Measurements from ENCODE around the gene MIB2.
"Not testable (repeated sequence)": the region's sequence is repeated elsewhere in the genome, so short reads cannot be mapped to it uniquely, and the experiment has no call there.

The MIB2 gene

DNA sequence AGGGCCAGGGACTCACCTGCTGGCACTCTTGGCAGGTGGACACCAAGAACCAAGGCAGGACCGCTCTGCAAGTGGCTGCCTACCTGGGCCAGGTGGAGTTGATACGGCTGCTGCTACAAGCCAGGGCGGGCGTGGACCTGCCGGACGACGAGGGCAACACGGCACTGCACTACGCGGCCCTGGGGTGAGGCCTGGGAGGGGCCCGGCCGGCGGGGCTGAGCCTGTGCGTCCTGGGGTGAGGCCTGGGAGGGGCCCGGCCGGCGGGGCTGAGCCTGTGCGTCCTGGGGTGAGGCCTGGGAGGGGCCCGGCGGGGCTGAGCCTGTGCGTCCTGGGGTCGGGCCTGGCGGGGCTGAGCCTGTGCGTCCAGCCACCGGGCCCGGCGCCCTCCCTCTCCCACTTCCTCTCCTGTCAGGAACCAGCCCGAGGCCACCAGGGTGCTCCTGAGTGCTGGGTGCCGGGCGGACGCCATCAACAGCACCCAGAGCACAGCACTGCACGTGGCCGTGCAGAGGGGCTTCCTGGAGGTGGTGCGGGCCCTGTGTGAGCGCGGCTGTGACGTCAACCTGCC, 12.0 kb downstream of the MIB2 start:
- no peak for DNase-seq (ENCODE audit: low spot score)

DNA sequence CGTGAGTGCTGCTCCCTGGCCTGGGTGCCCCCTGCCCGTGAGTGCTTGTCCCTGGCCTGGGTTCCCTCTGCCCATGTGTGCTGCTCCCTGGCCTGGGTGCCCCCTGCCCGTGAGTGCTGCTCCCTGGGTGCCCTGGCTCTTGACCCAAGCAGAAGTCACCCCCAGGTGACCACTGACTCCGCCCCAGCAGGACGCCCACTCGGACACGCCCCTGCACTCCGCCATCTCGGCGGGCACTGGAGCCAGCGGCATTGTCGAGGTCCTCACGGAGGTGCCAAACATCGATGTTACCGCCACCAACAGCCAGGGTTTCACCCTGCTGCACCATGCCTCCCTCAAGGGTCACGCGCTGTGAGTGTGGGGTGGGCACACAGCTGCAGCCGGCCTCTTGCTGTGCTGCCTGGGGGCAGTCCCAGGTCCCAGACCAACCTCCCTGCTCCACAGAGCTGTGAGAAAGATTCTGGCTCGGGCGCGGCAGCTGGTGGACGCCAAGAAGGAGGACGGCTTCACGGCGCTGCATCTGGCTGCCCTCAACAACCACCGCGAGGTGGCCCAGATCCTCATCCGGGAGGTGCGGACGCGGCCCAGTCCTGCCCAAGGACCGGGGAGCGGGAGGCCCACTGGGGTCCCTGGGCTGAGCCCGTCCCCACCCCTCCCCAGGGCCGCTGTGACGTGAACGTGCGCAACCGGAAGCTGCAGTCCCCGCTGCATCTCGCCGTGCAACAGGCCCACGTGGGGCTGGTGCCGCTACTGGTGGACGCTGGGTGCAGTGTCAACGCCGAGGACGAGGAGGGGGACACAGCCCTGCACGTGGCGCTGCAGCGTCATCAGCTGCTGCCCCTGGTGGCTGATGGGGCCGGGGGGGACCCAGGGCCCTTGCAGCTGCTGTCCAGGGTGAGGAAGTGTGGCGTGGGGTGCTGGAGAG, 12.8 kb downstream of the MIB2 start:
- no peak for DNase-seq (ENCODE audit: low spot score)

DNA sequence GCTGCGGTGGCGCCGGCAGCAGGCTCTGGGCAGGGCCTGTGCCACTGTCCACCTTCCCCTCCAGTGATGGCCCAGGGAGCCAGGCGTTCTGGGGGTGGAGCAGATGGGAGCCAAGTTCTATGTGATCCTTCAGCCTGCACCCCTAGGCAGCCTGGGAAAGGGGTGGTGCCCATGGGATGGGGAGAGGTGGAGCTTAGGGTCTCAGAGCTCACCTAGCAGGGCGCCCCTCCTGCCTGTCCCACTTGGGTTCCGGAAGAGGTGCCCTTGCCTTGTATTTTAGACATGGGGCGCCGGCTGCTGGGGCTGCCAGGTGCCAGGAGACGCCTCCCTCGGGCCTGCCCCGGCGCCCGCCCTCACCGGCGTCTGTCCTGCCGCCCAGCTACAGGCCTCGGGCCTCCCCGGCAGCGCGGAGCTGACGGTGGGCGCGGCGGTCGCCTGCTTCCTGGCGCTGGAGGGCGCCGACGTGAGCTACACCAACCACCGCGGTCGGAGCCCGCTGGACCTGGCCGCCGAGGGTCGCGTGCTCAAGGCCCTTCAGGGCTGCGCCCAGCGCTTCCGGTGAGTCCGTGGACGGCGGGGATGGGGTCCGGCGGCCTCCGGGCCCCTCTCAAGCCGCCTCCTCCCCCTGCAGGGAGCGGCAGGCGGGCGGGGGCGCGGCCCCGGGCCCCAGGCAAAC, 13.6 kb downstream of the MIB2 start:
- DNase-seq (ENCODE audit: low spot score), result no peak

DNA sequence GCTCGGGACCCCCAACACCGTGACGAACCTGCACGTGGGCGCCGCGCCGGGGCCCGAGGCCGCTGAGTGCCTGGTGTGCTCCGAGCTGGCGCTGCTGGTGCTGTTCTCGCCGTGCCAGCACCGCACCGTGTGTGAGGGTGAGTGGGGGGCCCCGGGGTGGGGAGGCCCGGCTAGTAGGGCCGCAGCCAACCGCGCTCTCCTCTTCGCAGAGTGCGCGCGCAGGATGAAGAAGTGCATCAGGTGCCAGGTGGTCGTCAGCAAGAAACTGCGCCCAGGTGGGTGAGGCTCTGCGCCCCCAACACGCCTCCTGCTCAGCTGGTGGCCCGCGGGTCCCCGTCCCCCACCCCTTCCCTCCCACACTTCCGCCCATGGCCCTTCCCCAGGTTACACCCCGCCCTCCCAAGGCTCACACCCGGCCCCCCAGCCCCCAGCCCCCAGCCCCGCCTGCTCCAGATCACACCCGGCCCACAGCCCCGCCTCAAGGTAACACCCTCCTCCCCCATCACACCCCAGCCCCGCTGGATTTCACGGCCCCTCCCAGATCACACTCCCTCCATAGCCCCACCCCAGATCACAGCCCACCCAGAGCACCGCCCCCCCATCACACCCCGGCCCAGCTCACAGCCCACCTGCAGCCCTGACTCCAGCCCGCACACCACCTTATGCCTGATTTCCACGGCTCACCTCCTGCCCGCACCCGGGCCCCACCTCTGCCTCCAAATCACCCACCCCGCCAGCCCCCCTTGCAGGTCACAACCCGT, 14.3 kb downstream of the MIB2 start:
- no peak for DNase-seq (ENCODE audit: low spot score)

- no peak for DNase-seq (ENCODE audit: low spot score)
Observed at GRCh38 chr1:1630191-1630964, 15.1 kb downstream of the MIB2 start.

GRCh38 chr1:1630965-1631781, 15.9 kb downstream of the MIB2 start:
- DNase-seq (ENCODE audit: low spot score), result peak; percentile 64

- no peak for DNase-seq (ENCODE audit: low spot score)
Observed at GRCh38 chr1:1631782-1632420, 16.6 kb downstream of the MIB2 start, which contains the start of gene MMP23B. MMP23B (plus strand) TSS chr1:1632173; CDS start chr1:1632219, 46 bp downstream.

- not testable (repeated sequence) for DNase-seq (ENCODE audit: low spot score)
Observed at GRCh38 chr1:1633409-1633808, 18.1 kb downstream of the MIB2 start.

DNA sequence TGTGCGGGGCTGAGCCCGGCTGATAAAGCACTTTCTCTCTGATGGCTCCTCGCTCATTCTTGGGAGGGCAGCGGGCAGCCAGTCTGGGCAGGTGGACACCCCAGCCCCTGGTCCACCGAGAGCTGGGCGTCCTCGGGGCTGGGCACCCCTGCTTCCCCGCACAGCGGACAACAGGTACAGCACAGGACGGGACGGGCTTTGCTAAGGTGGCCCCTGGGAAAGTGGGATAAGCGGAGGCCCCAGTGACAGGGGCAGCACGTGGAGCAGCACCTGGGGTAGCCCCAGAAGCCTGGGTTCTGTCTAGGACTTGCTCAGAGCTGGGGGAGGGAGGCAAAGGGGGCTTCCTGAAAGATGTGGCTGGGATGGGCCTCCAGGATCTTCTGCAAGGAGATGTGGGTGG, 19.3 kb downstream of the MIB2 start:
- DNase-seq (ENCODE audit: low spot score), result not testable (repeated sequence)

DNA sequence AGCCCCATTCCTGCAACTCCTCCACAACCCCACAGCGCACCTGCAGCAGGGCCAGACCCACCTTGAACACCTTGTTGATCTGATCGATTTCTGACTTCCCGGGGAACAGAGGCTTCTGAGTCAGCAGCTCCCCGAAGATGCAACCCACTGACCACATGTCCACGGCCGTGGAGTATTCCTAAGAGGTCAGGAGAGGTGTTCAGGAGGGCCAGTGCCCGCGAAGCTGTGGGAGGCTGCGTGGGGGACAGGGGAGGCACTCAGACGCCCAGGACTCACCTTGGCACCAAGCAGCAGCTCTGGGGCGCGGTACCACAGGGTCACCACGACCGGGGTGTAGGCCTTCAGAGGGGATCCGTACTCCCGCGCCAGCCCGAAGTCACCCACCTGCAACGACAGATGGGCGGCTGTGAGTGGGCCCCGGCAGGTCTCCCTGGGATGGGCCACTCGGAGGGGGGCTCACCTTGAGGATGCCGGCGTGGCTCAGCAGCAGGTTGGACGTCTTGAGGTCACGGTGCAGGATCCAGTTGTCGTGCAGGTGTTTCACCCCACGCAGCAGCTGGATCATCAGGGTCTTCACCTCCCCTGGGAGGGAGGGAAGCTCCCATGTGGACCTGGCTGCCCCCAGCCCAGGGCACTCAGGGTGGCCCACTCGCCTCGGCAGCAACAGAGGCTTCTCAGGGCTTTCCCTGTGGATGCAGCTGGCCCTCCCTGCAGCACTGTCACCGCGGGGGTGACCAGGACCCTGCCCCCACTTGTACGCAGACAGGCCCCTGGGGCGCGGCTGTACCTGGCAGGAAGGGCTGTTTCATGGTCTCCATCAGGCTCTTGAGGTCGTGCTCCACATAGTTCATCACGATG, 21.6 kb downstream of the MIB2 start:
- not testable (repeated sequence) for DNase-seq (ENCODE audit: low spot score)

DNA sequence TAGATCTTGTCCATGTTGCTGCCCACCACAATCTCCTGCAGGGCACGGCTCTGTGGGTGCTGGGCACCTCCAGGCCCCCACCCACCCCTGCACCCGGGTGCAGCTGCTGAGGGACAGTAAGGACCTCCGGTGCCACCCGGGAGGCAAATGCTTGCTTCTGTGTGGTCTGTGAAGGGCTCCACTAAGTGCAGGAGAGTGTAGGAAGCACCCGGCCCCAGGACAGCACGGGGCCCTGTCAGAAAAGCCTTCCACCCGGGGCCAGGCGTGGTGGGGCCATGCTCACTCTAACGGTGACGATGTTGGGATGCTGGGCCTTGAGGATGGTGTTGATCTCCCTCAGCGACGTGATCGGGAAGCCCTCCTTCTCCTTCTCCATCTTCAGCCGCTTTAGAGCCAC, 22.2 kb downstream of the MIB2 start:
- DNase-seq (ENCODE audit: low spot score), result not testable (repeated sequence)

GRCh38 chr1:1638528-1638927, 23.2 kb downstream of the MIB2 start:
- not testable (repeated sequence) for DNase-seq (ENCODE audit: low spot score)

- DNase-seq (ENCODE audit: low spot score), result not testable (repeated sequence)
Observed at GRCh38 chr1:1639368-1639767, 24.1 kb downstream of the MIB2 start.

DNA sequence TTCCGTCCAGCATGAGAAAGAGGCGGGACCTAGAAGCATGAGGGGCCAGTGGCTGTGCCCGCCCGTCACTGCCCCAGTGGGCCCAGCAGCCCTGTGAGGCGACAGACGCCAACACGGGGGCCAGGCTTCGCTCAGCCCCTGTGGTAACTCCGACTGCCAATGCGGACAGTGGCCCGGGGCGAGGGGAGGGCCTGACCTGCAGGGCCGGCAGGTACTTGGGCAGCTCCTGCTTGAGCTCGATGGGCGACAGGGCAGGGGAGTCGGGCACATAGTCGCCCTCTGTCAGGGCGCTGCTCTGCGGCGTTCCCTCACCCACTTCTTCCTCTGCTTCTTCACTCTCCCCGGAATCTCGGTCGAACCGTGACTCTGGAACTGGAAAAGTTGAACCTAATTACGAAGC, 24.8 kb downstream of the MIB2 start:
- not testable (repeated sequence) for DNase-seq (ENCODE audit: low spot score)

GRCh38 chr1:1640711-1641461, 25.6 kb downstream of the MIB2 start:
- DNase-seq (ENCODE audit: low spot score), result not testable (repeated sequence)

- DNase-seq (ENCODE audit: low spot score), result not testable (repeated sequence)
Observed at GRCh38 chr1:1646326-1646725, 31.0 kb downstream of the MIB2 start.

DNA sequence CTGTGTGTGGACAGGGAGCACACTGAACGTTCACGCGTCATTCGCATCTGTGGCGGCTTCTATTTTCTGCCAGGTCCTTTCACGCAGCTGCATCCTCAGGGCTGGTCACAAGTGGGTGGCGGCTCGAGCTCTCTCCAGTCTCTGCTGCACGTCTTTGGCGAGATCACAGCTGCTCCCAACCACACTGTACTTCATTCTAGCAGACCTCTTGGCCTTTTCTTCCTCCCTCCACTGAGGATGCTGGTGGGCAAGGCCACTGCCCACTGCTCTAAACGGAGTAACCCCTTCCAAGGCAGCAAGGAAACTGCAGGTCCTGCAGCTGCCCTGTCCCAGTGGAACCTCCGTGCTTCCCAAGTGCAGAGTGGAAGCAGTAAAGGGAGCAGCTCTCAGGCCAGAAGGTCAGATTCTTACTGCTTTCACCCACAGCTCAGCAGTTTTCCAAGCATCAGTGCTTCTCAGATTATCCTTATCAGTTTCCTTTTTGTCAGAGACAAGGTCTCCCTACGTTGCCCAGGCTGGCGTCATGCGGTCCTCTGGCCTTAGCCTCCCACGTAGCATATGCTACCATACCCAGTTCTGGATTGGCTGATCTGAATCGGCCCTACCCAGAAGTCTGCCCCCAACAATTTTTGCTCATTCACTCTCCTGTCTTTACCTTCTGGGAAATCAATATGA, 32.4 kb downstream of the MIB2 start:
- DNase-seq (ENCODE audit: low spot score), result not testable (repeated sequence)

- DNase-seq (ENCODE audit: low spot score), result not testable (repeated sequence)
Observed at GRCh38 chr1:1648265-1648664, 33.0 kb downstream of the MIB2 start.
